Inferior parietal cortex (tissue), 1 donor: ENCODE results near the gene FGF1.

Experiments
- DNase-seq: peaks from one replicate; pipeline ENCODE4 v3.0.0-alpha.2; 2016; ENCODE audit errors: extremely low spot score

The FGF1 gene

DNA sequence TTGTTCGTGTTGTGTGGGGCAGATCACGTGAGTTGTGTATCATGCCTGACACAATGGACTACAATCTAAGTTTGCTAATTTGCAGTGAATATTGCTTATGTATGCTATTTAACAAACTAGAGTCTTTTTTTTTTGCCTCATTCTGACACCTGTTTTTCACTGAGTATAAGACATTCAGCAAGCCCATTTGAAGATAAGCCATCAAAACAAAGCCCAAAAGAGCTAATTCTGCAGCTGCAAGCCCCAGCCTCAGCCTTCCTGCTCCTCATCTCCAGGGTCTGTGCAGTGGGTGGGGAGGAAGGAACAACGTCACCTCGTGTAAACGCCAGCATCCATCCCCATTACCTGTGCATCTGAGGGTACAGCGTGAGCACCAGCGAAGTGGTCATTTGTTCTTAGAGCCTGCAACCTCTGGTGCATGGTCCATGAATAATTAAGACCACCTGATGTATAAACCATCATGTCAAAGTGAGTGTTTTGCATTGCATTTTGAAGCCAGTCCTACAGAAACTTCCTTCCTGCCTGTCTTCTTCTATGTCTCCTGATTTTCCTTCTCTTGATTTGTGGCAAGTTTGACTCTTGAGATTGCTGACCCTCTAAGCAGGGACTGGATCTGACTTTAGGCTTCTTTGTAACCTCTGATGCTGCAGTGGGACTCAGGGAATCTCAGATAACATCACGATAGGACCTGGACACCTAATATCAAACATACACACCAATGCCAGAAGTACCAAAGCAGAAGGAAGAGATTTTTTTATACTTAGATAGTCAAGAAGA, 73.2 kb downstream of the FGF1 start:
- no peak for DNase-seq

DNA sequence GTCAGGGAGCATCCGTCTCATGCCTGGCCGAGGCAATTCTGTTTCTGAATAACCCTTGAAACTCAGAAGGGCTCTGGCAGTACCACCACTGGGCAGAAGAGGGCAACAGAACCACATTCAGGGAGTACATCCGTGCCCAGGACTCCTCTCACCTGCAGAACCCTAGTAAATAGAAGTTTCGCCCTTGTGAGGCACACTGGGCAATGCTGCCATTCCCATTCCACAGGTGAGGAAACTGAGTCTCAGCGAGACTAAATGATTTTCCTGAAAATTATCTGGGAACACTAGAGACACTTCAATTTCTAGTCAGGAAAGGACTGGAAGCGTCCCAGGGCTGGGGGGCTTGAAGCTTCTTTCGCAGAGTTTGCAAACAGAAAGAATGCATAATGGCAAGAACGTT, 74.7 kb downstream of the FGF1 start:
- DNase-seq, result peak; percentile 77

DNA sequence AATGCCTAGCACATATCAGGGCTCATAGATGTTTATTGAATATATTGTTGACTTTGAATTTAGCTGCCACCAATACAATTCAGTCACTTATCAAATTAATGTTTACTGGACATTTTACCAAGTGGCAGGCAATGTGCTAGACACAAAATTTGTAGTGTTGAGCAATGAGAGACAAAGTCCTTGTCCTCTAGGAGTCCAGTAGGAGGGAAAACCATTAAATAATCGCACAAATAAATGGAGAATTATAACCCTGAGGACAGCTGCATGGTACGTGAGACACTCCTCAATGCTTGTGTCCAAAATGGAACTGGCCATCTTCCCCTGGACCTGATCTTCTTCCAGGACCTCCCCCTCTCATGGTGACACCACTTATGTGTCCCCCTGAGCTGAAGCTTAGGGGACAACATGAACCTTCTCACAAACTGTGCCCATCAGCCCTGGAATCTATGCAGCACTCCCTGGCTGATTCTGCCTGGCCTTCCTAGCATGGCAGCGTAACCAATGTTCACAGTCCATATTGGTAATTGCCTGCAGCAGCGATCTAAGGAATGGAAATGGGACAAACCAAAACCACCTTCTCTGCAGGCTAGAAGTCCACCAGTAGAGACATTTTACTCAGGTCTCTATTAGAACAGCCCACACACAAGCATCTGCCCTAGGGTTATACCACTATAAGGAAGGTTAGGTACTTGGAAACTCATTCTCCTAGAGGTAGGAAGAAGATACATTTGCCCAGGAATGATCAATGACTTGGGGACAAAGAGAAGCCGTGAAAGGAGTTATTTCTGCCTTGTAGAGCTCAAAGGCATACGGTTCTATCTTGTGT, 75.5 kb downstream of the FGF1 start:
- no peak for DNase-seq

DNA sequence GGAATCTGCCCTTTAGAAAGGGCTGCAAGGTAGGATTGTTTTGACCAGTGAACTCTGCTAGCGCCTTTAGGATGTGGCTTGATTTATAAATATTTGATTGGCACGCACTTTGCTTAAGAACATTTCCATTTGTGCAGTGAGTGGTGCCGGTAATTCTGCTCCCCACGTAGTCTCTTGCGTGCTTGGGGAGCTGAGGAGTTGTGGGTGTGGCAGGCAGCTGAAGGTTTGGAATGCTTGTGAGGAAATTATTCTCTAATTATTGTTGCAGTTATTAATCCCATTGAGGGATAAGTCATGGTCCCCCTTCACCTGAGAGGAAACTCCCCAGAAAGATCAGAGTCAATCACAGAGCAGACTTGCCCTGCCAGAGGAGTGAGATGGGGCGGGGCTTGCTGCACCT, 76.7 kb downstream of the FGF1 start:
- no peak for DNase-seq

DNA sequence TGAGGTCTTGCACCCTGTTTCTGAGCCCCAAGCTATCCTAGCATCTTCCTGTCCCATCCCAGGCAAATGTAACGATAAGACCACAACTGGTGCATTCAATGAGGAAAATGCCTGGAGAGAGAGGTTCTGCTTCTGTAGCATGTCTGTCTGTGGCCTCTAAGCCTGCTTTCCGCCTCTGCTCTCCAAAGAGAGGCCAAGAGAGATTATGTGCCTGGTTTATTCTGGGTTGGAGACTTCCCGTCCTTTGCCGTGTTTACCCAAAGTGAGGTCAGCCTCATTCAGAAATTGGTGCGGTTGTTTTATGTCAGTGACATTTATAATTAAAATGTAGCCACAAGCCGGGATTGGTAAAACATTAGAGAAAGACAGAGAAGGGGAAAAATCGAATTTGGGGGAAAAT, 77.8 kb downstream of the FGF1 start:
- no peak for DNase-seq

DNA sequence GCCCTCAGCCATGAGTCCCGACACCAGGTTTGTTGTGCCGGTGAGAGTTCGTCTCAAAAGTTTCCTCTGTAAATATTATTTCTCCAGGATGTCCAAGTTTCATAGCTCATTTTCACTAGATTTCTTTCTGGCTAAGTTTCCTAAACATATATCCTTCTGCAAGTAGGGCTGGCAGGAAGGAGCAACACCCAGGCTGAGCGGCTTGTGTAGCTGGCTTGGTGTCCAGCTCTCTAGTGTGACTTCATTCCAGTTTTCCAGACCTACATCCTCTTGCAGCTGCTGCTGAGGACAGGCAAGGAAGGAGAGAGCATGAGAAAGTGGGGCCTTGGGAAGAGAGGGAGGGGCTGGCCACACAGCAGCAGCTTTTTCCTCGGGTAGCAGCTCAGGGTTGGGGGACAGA, 80.3 kb downstream of the FGF1 start:
- no peak for DNase-seq

DNA sequence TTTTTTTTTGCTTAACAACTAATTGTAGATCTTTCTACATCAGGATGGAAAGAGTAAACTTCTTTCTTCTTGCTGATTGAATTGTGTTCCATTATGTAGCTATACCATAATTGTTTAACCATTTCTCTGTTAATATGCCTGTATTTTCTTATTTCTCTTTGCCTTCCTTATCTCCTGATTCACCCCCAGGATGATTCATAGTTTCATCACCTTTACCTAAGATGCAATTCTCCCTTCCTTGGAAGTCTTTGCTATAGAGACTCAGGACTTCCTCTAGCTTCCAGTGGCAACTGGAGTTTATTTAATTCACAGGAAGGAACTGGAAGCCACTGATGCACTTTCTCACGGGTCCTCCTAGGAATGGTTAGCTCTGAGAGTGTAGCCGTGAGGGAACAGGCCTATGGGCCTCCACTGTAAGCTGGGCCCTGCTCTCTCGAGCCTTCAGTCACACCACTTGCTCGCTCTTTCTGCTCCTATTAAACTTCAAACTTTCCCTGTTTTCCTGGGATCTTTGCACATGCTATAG, 83.1 kb downstream of the FGF1 start:
- DNase-seq, result no peak

DNA sequence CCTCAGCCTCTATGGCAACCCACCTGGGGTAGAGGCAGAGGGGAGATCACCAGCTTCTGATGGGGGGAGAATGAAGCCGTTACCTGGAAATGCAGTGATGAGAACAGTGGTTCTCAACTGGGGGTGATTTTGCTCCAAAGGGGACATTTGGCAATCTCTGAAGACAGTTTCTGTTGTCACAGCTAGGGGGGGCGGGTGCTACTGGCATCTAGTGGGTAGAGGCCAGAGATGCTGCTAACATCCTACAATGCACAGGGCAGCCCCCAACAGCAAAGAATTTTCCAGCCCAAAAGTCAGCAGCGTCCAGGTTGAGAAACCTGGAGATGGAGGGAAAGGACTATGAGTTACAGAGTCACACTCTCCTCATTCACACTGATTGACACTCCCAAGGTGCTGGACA, 84.5 kb downstream of the FGF1 start:
- DNase-seq, result no peak

DNA sequence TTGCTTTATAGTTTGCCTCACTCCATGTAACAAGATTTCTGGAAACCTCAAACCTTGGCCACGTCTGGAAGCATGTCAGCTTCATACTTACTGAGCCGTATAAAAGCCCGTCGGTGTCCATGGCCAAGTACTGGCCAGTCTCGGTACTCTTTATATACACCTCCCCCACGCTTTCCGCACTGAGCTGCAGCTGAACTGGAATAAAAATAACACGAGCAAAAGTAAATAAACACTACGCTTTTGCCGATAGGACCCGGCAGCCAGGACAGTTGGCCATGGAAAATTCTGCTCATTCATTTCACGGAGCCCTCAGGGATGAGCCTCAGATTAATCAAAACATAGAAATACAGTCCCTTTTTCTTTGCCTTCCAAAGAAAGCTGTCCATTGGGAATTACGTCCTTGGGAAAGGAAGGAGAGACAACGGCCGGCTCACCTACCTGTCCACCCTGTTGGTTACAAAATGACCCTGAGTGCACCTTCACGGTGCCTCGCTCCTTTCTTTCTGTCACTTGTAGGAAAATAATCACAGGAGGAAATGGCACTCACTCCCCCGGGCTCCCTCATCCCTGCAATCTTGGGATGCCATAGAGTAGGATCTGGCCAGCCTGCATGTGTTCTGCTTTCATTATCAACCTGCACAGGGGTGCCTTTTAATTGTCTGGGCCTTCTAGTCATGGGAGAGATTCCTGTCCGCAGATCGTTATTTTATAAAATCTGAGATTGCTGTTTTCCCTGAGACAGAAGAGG, 85.1 kb downstream of the FGF1 start:
- DNase-seq, result no peak

DNA sequence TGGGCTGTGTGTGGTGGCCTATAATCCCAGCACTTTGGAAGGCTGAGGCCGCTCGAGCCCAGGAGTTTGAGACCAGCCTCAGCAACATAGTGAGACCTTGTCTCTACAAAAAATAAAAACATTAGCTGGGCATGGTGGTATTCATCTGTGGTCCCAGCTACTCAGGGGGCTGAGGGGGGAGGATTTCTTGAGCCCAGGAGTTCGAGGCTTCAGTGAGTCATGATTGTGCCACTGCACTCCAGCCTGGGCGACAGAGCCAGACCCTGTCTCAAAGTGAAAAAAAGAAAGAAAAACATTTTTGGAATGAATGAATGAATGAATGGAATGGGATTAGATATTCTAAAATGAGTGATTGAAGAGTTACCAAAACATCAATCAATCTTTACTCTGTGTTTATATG, 85.8 kb downstream of the FGF1 start:
- DNase-seq, result no peak

DNA sequence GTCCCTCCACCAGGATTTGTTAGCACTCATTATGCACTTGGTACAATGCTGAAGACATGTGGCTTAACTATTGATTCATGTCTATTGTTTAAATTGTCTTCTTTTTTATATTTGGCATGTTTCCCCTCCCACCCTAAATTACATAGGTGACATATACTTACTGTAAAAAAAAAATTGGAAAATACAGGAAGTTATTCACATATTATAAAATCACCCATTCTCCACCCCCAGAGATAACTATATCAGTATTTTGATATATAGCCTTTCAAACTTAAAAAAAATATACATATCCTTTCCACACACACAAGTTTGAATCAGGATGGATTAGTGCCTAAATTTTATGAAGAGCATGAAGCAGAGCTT, 87.6 kb downstream of the FGF1 start:
- DNase-seq, result no peak

DNA sequence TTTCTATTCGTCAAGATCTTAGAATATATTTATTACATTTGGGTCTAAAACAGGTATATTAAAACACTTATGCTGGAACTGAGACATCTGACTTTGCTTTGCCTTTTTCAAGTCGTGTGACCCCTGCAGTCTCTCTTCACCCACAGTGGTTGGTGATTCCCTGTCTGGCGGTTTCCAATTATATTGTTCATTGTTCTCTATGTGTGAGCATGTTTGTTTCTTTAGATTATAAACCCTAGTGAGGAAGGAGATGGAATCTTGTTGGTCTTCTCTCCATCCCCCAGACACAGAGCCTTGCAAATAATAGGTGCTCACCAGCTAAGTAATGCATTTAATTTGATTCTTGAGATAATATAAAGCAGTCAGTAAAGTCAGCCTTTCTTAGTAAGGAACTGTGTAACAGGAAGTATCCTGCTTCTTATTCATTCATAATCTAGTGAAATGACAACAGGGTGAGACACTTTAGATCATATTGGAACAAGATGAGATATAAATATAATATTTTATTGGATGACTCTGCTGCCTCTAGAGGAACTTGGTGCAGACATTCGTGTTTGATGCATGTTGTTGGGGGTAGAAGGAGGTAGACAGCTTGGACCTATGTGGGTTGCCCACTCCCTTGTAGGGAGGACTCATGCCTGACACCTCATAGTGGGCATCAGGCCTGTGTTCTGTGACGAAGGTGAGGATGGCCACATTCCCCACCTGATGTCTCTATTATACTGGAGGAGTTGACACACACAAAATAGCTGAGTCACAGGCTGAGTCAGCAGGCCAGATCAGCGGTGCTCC, 88.1 kb downstream of the FGF1 start:
- no peak for DNase-seq

DNA sequence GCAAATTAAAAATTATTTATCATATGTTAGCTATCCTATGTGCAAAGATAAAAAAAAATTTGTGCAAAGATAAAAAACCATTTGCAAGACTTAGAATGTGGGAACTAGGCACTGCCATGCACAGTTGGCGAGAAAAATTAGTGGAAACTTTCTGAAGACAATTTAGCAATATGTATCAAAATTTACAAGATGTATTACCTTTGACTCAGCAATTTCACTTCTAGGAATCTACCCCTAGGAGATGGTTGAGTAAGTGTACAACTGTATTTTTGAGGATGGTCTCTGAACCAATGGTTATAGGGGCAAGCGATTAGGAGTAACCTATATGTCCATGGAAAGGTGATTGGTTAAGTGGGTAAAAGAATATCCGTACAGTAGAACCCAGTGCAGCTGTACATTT, 88.9 kb downstream of the FGF1 start:
- no peak for DNase-seq

DNA sequence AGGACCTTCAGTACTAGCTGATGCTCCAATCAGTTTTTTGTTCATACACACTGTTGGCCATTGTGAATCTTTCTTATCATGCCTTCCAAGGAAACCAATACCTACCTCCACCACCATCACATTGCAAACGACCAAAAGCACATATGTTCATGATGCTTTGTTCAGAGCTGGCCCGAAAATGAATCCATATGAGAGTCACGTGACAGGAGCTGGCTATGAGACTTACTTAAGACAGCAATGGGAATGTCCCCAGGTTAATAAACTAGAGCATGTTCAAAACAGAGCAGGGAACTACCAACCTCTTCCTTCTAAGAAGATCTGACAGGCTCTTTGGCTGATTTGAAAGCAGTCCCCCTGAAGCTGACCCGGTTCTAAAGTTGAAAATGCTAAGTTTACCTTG, 93.5 kb downstream of the FGF1 start:
- DNase-seq, result no peak

DNA sequence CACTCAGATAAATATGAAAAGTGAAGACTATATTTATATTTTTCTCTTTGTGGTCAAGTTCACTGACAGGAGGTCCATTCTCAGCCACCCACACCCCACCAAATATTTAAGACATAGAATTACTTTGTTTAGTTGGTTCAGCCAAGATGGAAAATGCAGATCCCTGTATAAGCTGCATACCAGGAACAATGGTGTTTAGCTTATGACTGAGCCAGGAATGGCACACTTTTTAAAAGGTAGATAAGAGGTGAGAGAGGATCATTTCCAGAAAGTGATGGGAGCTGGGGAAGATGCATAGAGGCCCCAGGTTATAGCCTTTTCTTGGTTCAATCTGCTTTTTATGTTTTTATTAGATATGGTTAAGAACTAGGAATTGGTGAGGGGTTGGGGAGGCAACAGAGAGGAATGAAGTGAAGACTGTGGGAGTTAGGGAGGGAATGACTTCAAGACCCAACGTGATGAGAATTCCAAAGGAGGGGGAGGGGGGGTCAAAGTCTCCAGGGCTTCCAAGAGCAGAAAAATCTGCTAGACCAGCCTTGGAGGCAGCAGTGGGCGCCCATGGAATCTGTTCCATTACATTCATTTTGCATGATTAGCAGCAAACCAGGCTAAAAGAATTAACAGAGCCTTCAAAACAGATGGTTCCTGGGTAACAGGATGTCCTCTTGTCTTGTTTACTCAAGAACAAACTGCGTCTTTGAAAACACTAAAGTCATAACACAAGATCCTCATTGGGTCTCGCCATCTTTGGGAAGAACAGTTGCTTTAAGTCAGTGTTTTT, 95.2 kb downstream of the FGF1 start:
- DNase-seq, result no peak

DNA sequence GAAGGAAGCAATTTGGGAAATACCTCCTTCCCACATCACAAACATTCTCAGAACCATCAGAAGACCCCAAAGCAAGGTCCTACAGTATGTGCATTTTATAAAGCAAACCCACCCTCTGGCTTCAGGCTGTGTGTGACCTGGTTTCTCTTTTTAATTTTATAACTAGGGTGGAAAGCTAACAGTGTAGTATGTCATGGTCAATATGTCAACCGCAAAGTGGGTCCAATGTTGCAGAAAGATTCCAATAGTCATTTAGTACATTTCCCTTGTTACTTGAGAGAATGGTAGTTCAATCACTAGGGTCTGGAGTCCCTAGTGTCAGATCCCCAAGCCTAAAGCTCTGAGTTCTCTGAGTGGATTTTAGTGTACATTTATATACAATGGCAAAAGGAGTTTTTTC, 96.2 kb downstream of the FGF1 start:
- DNase-seq, result no peak

DNA sequence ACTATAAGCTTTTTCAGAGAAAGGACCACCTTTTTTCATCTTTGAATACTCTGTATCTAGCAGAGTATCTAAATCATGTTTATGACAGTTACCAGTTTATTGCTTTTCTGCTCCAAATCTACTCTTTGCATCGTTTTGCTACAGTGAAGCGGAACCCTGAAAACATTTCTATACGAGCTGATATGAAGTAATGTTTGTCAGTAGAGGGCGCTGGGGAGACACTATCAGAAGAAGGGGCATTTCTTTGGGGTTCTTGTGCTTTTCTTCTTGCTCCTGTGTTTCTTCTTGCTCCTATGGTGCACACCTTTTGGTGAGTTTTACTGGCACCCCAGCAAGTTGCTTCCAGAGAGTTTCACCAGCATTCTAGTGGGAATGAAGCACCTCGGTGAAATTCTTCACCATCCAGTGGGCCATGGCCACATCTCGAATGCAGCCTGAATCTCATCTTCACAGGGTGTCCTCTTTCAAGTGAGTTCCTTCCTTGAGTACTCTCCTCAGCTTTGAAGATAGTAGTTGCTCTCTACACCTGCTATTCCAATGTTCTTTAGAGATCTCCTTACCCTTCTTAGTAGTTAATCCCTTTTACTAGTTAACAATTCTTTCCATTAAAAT, 98.4 kb downstream of the FGF1 start:
- no peak for DNase-seq

DNA sequence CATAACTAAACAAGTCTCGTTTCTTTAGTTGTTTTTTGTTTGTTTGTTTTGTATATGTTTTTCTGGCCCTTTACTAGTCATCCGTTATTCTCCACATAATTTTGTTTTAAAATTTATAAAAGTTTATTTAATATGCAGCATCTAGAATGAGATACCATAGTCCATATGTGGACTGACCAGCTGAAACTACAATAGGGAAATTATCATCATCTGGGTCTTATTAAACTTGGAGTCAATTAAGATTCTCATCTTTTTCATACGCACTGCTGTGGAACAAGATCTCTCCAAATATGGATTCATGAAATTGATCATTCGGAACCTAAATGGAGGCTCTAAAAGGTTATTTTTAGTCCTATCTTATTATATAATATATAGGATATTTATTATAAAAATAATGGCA, 99.3 kb downstream of the FGF1 start:
- no peak for DNase-seq

DNA sequence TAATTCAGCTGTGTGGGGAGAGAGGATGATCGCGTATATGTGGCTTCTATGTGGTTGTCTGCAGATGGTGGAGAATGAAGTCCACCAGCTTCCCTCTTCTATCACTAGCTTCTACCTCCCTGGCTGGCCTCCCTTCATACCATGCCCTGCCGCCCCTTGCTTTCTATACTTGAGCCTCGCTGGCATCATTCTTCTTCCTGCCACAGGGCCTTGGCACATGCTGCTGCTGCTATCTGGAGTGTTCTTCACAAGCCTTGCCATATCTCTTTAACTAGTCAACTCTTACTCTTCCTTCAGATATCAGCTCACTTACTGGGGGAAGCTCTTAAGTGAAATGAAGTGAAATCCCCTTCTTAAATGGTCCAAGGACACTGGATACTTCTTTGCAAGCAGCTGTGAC, 100.4 kb downstream of the FGF1 start:
- DNase-seq, result no peak

DNA sequence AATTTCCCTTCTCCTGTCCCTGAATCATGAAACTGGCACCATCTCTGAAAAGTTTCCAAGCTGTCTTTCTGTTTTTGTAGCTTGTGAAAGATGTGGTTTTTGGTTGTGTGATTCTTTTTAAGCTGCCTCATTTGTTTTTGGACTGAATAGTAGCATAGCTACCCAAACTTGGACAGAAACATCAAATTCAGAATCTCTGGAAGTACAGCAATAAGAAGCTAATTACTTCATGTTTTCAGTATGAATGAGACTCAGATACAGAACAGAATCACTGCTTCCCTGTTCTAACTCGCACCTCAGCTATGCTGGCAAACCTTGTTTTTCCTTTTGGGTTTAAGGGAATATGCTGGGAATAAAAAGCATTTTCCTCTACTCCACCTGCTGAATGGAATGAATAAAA, 101.0 kb downstream of the FGF1 start:
- no peak for DNase-seq
